Activated CD4-positive, alpha-beta T cell treated with anti-CD3 and anti-CD28 coated beads for 48 hours (primary cell): ENCODE results near the gene ZBED4.
A peak's percentile ranks its signal among the peaks of the same experiment; 100 is the strongest.
"Not testable (repeated sequence)": the region's sequence is repeated elsewhere in the genome, so short reads cannot be mapped to it uniquely, and the experiment has no call there.

Source experiments
- DNase-seq: peaks from one replicate; pipeline ENCODE4 v3.0.0-alpha.2; 2020

The ZBED4 gene

GRCh38 chr22:49826603-49827270 is 26.9 kb upstream of the ZBED4 start:
- DNase-seq: peak; percentile 32

GRCh38 chr22:49827271-49827852 is 26.3 kb upstream of the ZBED4 start:
- DNase-seq: peak; percentile 28

- DNase-seq: peak; percentile 67
These were observed 25.6 kb upstream of the ZBED4 start, which contains the start of gene BRD1 for GRCh38 chr22:49827853-49828598. BRD1 (minus strand) TSS chr22:49827873; CDS start chr22:49824317, 3,556 bp downstream.

- peak; percentile 23 for DNase-seq
These were observed 25.1 kb upstream of the ZBED4 start for GRCh38 chr22:49828599-49828965.

- DNase-seq: no peak
These were observed 24.4 kb upstream of the ZBED4 start for GRCh38 chr22:49829044-49829853.

GRCh38 chr22:49833340-49834007 is 20.2 kb upstream of the ZBED4 start:
- DNase-seq: no peak

- DNase-seq: peak; percentile 88
These were observed 14.6 kb upstream of the ZBED4 start for GRCh38 chr22:49838771-49839717.

- no peak for DNase-seq
These were observed 8.4 kb upstream of the ZBED4 start for GRCh38 chr22:49845241-49845640.

- no peak for DNase-seq
These were observed 7.8 kb upstream of the ZBED4 start for GRCh38 chr22:49845666-49846459.

GRCh38 chr22:49847751-49848689 is 5.6 kb upstream of the ZBED4 start:
- DNase-seq: no peak

- DNase-seq: no peak
These were observed 4.9 kb upstream of the ZBED4 start for GRCh38 chr22:49848690-49849160.

- no peak for DNase-seq
These were observed 4.3 kb upstream of the ZBED4 start for GRCh38 chr22:49849161-49850020.

- DNase-seq: no peak
These were observed 3.4 kb upstream of the ZBED4 start for GRCh38 chr22:49850021-49850911.

- no peak for DNase-seq
These were observed 2.5 kb upstream of the ZBED4 start for GRCh38 chr22:49850959-49851802.

- DNase-seq: not testable (repeated sequence)
These were observed 1.1 kb upstream of the ZBED4 start for GRCh38 chr22:49852568-49852897.
